OCI-LY3 (cell line): ENCODE data around the gene FRYL.

Experiments used
- H2AFZ ChIP-seq: fragments of 200-600, 300-600 bp; shearing (Covaris generic); 2 replicates; pipeline ENCODE4 v1.6.0; 2014; ENCODE audit warnings: antibody characterized with exemption, low read depth, low read length
- H3K27ac ChIP-seq: fragments of 200-600, 300-600 bp; sonication (generic); 2 replicates; pipeline ENCODE4 v1.5.1; 2014; ENCODE audit warnings: mild to moderate bottlenecking, low read length, moderate library complexity, mixed read lengths
- H3K27me3 ChIP-seq: fragments of 200-600, 300-600 bp; sonication (generic); 2 replicates; pipeline ENCODE4 v1.6.1; 2014; ENCODE audit warnings: low read depth, low read length, mixed read lengths
- H3K36me3 ChIP-seq: fragments of 200-600, 300-600 bp; sonication (generic); replicated peaks from 2 replicates; pipeline ENCODE3; 2014; ENCODE audit warnings: low read depth, low read length, mixed read lengths
- H3K4me1 ChIP-seq: fragments of 300-600, 200-600 bp; sonication (generic); 2 replicates; pipeline ENCODE4 v1.6.1; 2014; ENCODE audit warnings: low read length, mixed read lengths
- H3K4me2 ChIP-seq: fragments of 200-600, 300-600 bp; sonication (generic); 2 replicates; pipeline ENCODE4 v1.6.1; 2014; ENCODE audit warnings: low read length, mixed read lengths
- H3K4me3 ChIP-seq: fragments of 300-600, 200-600 bp; sonication (generic); 2 replicates; pipeline ENCODE4 v1.5.1; 2014; ENCODE audit warnings: antibody characterized with exemption, mild to moderate bottlenecking, low read length, moderate library complexity
- H3K79me2 ChIP-seq: fragments of 300-600, 200-600 bp; shearing (Covaris generic); 2 replicates; pipeline ENCODE4 v1.6.1; 2014; ENCODE audit warnings: mild to moderate bottlenecking, low read length, mixed read lengths
- H3K9ac ChIP-seq: fragments of 300-600, 200-600 bp; shearing (Covaris generic); 2 replicates; pipeline ENCODE4 v1.6.0; 2014; ENCODE audit warnings: mild to moderate bottlenecking, low read length, moderate library complexity
- H3K9me3 ChIP-seq: fragments of 200-600, 300-600 bp; shearing (Covaris generic); 2 replicates; pipeline ENCODE4 v1.6.1; 2014; ENCODE audit warnings: low read length, mixed read lengths; ENCODE audit not compliant: insufficient read depth
- H4K20me1 ChIP-seq: fragments of 200-600, 300-600 bp; sonication (generic); 2 replicates; pipeline ENCODE4 v1.6.1; 2016; ENCODE audit warnings: low read length, mixed read lengths; ENCODE audit not compliant: insufficient read depth
- EZH2phosphoT487 ChIP-seq: fragments of 200-600 bp; shearing (Covaris generic); IDR thresholded peaks from 2 replicates; pipeline ENCODE4 v1.6.1; 2018; ENCODE audit warnings: antibody characterized with exemption, mixed run types, low read depth
- TF ChIP-seq, protein P1 (sequence below): fragments of 200-600, 300-600 bp; sonication (generic); IDR thresholded peaks from 2 replicates; pipeline ENCODE4 v1.5.1; 2014; ENCODE audit warnings: antibody characterized with exemption, low read length, low read depth

The FRYL gene

GRCh38 chr4:48518143-48518542 is 261.9 kb downstream of the FRYL start:
- H4K20me1 ChIP-seq: no peaks in the 10 kb centered on the region
- H3K27ac ChIP-seq: no peak overlapping the region
- no peak overlapping the region for H3K9ac ChIP-seq
- H2AFZ ChIP-seq: no peak overlapping the region
- peaks cover 47% of the 10 kb centered on the region for H3K36me3 ChIP-seq
- H3K4me1 ChIP-seq: no peaks in the 10 kb centered on the region
- no peaks in the 10 kb centered on the region for H3K27me3 ChIP-seq
- no peaks in the 10 kb centered on the region for H3K79me2 ChIP-seq
- no peak overlapping the region for H3K4me3 ChIP-seq
- no peak overlapping the region for H3K4me2 ChIP-seq
- no peak for TF ChIP-seq EZH2phosphoT487
- TF ChIP-seq, protein P1, sequence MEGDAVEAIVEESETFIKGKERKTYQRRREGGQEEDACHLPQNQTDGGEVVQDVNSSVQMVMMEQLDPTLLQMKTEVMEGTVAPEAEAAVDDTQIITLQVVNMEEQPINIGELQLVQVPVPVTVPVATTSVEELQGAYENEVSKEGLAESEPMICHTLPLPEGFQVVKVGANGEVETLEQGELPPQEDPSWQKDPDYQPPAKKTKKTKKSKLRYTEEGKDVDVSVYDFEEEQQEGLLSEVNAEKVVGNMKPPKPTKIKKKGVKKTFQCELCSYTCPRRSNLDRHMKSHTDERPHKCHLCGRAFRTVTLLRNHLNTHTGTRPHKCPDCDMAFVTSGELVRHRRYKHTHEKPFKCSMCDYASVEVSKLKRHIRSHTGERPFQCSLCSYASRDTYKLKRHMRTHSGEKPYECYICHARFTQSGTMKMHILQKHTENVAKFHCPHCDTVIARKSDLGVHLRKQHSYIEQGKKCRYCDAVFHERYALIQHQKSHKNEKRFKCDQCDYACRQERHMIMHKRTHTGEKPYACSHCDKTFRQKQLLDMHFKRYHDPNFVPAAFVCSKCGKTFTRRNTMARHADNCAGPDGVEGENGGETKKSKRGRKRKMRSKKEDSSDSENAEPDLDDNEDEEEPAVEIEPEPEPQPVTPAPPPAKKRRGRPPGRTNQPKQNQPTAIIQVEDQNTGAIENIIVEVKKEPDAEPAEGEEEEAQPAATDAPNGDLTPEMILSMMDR: no peak
- H3K9me3 ChIP-seq: no peaks in the 10 kb centered on the region

DNA sequence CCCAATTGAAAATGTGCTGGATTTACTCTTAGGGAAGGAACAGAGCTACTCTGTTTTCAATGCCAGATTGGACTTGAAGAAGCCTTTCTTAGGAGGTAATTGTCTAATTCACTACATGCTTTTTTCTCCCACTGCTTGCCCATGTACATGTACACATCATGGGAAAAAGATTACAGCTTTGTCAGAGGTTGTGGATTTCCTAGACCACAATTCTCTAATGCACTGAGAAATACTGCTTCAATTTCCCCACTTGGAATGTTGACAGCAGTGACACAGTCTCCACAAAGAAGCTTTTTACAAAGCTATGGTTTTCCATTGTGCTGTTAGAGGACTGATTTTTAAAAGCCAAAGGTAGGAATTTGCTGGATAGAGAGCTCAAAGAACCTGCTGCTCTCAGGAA is 270.5 kb downstream of the FRYL start:
- Histone ChIP-seq H3K27ac (no peak overlapping the region), H3K79me2 (no peaks in the 10 kb centered on the region), H3K36me3 (peaks cover 40% of the 10 kb centered on the region), H3K9ac (no peak overlapping the region), H3K4me1 (peaks cover 3% of the 10 kb centered on the region), H3K27me3 (no peaks in the 10 kb centered on the region), H2AFZ (no peak overlapping the region), H3K4me2 (no peak overlapping the region), H4K20me1 (no peaks in the 10 kb centered on the region), H3K4me3 (no peak overlapping the region), H3K9me3 (no peaks in the 10 kb centered on the region)
- no peak for TF ChIP-seq EZH2phosphoT487
- TF ChIP-seq, protein P1: no peak

- H3K9me3 ChIP-seq: no peaks in the 10 kb centered on the region
- H3K4me3 ChIP-seq: no peak overlapping the region
- H3K4me2 ChIP-seq: no peak overlapping the region
- no peak overlapping the region for H3K9ac ChIP-seq
- TF ChIP-seq, protein P1: no peak
- TF ChIP-seq EZH2phosphoT487: no peak
- no peaks in the 10 kb centered on the region for H3K27me3 ChIP-seq
- H3K27ac ChIP-seq: no peak overlapping the region
- H3K36me3 ChIP-seq: peaks cover 27% of the 10 kb centered on the region
- no peaks in the 10 kb centered on the region for H4K20me1 ChIP-seq
- H3K4me1 ChIP-seq: peaks cover 16% of the 10 kb centered on the region
- H3K79me2 ChIP-seq: no peaks in the 10 kb centered on the region
- H2AFZ ChIP-seq: no peak overlapping the region
Measured at GRCh38 chr4:48506716-48507115, 273.4 kb downstream of the FRYL start.

GRCh38 chr4:48504352-48504751 is 275.7 kb downstream of the FRYL start:
- no peak overlapping the region for H2AFZ ChIP-seq
- no peak overlapping the region for H3K27ac ChIP-seq
- H3K9me3 ChIP-seq: no peaks in the 10 kb centered on the region
- no peaks in the 10 kb centered on the region for H3K79me2 ChIP-seq
- peaks cover 25% of the 10 kb centered on the region for H3K4me1 ChIP-seq
- TF ChIP-seq, protein P1: no peak
- no peak for TF ChIP-seq EZH2phosphoT487
- H4K20me1 ChIP-seq: no peaks in the 10 kb centered on the region
- peak overlapping the region; percentile 38 for H3K4me2 ChIP-seq
- peaks cover 18% of the 10 kb centered on the region for H3K36me3 ChIP-seq
- H3K27me3 ChIP-seq: no peaks in the 10 kb centered on the region
- peak overlapping the region; percentile 10; the same call in 1 of the 2 replicates for H3K4me3 ChIP-seq
- no peak overlapping the region for H3K9ac ChIP-seq
